Fibroblast of skin of left quadriceps (primary cell): Measurements from ENCODE around the gene TOMM40L.
A peak's percentile ranks its signal among the peaks of the same experiment; 100 is the strongest.
"Not testable (repeated sequence)": the region's sequence is repeated elsewhere in the genome, so short reads cannot be mapped to it uniquely, and the experiment has no call there.

ENCODE experiments used
- DNase-seq, 2 experiments: peaks; one replicate each; pipeline ENCODE4 v3.0.0-alpha.2; 2013; ENCODE audit warnings: low read depth in 2 of 2

Gene TOMM40L

GRCh38 chr1:161257109-161257508 is 31.2 kb downstream of the TOMM40L start:
- DNase-seq: not testable (repeated sequence)

GRCh38 chr1:161258439-161259344 is 32.8 kb downstream of the TOMM40L start, which contains the start of gene PCP4L1:
TSS of gene PCP4L1 (plus strand) at chr1:161258745. CDS start at chr1:161258975, 230 bp downstream.
- peak; percentile 4 to 8 for DNase-seq

- no peak for DNase-seq
Observed at GRCh38 chr1:161259345-161259702, 33.5 kb downstream of the TOMM40L start.

GRCh38 chr1:161259765-161260164 is 33.9 kb downstream of the TOMM40L start:
- no peak for DNase-seq

- DNase-seq: no peak
Observed at GRCh38 chr1:161260376-161261260, 34.8 kb downstream of the TOMM40L start.

DNA sequence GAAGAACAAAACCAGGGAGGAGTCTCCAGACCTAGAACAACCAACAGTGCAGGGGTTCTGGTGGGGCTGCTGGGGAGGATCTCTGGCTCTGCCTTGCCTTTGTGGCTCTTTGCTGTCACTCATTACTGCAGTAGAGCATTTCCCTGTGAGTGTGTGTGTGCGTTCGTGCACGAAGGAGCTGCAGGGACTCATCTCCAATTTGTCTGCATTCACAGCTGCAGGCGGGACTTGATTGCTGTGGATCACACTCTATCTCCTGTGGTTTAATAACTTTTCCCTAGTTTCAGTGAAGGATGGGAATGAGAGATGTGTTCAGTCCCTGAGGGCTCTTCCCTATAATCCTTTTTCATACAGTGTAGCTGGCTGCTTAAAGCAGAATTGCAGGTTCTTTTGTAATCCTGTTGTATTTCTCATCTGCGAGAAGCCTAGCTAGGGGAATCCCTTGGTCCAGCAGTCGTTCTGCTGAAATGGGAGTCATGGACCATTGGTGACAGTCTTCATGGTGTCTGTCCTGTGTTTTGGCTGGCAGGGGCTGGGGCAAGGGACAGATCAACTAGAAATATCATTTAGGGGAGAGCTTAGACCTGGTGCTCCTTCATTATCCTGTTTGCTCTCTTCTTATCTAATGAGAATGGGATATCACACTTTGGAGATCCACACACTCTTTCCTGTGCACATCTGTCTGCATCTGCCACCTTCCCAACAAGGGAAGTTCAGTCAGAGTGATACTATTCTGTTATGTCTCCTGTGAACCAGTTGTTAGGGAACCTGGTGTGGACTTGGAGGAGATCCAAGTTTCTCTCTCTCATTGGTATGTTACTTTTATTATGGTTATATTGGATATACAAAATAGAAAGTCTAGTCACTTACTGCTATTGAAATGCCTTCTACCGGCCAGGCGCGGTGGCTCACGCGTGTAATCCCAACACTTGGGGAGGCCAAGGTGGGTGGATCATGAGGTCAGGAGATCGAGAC is 35.7 kb downstream of the TOMM40L start:
- no peak for DNase-seq

DNA sequence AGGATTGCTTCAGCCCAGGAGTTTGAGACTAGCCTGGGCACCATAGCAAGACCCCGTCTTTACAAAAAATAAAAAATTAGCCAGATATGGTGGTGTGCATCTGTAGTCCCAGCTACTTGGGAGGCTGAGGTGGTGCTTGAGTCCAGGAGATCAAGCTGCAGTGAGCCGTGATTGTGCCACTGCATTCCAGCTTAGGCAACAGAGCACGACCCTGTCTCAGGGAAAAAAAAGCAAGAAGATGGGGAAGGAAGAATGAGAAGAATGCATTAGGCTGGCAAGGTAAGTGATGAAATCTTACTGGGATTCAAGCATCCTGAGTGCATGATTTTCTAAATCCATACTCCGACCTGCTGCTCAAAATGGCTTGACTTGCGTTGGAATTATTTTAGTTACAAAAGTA is 39.4 kb downstream of the TOMM40L start:
- no peak for DNase-seq

- no peak for DNase-seq
Observed at GRCh38 chr1:161266202-161266601, 40.3 kb downstream of the TOMM40L start.

- no peak for DNase-seq
Observed at GRCh38 chr1:161266836-161267235, 41.0 kb downstream of the TOMM40L start.

- DNase-seq: no peak
Observed at GRCh38 chr1:161267321-161267720, 41.5 kb downstream of the TOMM40L start.

DNA sequence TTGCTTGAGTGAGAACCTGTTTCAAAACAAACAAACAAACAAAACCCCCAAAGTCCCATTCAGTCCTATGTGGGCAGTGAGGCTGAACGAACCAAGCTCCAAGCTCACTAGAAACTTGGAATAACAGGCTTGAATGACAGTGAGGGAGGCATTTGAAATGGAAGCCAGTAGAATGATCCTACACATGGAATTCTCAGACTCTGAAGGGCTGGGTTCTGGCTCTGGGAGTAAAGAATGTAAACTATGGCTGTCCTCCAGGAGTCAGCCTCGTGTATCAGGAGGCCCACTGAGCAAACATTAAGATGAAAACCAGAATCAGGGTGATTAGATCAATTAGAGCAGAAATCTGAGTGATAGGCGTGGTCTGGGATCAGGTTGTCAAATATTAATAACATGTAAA is 47.5 kb downstream of the TOMM40L start:
- DNase-seq: no peak

- no peak for DNase-seq
Observed at GRCh38 chr1:161274874-161275273, 49.0 kb downstream of the TOMM40L start.
